HG03460 (cell line): Measurements from ENCODE around the gene FAM181A.
A peak's percentile ranks its signal among the peaks of the same experiment; 100 is the strongest.

ENCODE experiments used
- ATAC-seq: cut with Tn5 transposase; IDR thresholded peaks from one replicate; pipeline ENCODE4 v1.9.1; 2021; ENCODE audit not compliant: unreplicated experiment

Gene FAM181A

DNA sequence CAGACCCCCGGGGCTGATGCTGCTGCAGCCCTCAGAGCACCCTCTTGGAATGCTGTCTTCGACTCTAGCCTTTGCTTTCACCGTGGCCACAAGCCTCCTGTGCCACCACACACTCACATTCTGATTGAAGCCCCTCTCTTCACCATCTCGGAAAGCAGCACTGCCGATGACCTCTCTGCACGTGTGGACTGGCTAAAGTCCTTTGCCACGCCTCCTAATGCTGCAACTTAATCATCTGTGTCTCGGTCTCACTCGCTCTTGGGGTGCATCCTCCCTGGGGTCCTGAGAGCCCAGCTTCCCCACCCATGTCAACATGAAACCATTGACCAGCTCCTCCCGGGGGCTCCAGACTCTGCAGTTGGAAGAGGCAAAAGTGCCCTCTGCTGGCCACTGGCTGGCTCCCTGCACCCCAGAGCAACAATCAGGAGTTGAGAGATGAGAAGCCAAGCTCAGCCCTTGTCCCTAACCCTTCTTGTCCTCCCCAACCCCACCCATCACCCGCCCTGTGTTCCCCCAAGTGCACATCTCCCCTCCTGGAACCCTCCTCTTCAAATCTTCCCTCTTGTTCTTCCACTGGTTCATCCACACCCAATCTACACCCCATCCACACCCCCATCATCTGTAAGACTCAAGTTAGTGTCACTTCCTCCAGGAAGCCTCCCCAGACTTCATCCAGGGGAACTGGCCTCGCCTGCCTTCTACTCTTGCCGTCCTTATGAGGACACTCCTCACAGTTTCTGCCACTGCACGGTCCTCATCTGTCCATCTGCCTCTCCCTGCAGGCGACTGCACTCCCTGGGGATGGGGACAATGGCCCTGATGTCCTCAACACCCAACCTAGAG, 23.6 kb upstream of the FAM181A start:
- ATAC-seq = no peak

DNA sequence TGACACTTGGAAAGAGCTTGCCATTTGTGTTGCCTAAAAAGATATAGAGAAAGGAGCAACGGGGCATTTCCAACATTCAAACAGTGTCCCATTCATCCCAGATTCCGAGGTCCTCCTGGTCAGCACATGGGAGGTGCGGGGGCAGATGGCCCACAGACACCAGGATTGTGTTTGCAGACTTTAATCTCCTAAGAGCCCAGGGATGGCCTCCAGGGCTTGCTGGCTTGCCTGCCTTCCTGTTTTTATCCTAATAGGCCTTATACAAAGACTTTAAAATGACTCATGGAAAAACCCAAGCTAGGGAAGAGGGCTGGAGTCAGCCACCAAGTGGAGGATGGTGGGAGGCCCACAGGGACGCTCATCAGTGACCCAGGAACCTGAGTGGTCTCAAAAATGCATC, 21.5 kb upstream of the FAM181A start:
- ATAC-seq = no peak

DNA sequence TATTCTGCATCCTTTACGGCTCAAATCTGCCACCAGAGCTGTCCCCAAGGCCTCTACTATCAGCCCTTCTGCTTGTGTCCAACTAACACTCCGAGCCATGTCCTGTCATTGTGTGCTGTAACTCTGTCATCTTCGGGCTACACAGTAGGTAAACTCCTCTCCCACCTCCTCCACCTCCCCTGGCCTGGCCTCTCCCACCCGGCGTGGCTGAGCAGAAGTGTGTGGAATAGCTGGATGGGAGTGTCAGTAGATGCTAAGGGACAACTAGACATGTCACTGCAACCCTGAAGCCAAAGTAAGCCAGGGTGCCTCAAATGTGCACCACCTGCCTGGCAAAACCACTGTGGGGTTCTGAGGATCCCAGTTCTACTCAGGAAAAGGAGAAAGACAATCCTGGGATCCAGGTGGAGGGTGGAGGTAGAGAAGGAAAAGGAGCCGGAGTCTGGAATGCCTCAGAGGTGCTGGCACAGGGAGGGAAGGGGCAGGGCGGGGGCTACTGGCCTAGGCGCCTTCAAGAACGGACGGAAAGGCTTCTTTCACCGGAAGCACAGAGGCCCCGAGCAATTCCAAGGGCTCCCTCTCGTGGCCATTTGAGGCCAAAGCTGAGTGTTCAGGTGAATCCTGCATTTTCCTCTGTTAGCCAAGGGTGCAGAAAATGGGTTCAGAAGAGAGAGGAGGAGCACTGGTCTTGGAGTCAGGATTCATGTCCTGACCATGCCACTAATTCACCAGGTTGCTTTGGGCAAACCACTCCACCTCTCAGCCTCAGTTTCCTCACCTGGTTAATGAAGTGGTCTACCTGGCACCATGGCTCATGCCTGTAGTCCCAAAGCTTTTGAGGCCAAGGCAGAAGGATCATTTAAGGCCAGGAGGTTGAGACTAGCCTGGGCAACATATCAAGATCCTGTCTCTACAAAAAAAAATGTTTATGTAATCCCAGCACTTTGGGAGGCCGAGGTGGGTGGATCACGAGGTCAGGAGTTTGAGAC, 20.5 kb upstream of the FAM181A start:
- ATAC-seq = peak; percentile 77

DNA sequence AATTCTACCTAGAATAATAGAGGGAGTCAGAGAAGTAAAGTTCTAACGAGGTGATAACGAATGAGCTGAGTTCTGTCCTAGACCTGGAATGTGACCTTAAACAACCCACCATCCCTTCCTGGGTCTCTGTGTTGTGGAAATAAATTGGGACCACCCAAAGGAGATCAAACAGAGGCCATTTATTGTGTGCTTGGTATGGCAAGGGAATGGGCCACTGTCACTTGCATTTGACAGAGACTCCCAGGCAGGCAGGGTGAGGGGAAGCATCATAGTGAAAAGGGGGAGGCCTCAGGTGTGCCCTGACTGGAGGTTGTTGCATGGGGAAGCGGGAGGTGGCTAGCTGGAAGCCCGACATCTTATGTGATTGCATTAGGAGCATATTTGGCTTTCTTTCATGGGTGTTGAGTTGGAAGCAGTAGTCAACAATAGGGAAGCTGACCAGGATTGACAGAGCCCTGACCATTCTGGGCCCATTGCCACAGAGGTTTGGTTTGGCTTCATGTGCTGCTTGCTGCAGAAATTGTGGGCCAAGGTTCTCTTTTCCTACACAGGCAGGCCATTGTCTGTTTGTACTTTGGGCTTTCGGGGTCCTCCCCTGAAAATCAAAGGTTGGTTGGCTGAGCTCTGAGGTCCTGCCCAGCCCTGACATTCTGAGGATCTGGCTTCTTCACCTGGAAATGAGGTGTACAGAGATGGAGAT, 17.6 kb upstream of the FAM181A start:
- ATAC-seq = no peak

DNA sequence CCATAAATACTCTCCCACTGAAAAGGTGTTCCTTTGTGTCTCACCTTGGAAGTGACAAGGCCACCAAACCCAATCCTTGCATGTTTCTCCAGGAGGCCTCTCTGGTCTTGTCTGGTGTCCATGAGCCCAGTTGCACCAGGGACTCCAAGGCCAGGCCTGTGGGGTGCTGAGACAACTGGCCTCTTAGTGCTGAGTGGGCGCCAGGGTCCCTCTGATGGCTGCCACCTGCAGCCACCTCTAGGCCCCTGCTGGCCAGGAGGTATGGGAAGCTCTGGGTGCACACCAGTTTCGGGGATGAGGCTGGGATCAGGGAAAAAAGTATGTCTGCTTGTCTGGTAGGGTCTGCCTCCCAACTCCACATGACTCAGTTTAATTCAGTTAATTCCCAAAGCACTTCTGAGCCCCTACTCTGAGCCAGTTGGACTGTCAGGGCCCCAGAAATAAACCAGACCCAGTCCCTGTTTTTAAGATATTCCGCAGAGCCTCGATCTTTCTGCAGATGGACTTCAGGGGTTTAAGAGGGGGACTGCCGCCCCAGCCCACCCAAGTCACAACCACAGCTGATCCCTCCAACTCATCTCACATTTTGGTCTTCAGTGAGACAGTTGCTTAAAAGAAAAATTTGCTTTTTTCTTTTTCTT, 15.0 kb upstream of the FAM181A start:
- ATAC-seq = no peak

DNA sequence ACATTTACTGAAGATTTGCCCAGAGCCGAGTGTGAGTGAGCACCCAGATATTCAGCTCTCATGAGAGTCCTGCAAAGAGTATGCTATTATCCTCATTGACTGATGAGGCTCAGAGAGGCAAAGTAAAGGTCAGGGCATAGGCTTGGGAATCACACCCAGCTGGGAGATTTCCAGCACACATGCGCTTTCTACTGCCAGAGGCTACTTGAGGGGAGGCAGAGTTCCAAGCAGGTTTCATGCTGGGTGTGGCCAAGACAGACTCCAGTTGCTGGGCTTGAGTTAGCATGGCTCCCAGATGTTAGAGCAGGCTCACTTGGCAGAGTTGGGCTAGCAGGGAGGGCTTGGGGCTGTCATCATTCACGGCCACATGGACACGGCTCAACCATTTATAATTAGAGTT, 14.4 kb upstream of the FAM181A start:
- ATAC-seq = no peak

DNA sequence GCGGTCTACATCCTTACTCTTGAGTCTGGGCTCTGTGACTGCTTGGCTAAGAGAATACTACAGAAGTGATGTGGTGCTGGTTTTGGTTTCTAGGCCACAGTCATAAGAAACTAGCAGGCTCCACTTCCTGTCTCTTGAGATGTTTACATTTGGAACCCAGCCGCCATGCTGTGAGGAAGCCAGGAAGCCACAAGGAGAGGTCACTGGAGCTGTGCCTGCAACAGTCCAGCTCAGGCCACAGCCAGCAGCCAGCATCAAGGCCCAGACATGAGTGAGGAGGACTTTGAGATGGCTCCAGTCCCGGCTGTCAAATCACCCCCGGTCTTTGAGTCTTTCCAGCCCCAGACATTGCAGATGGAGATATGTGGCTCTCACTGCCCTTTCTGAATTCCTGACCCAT, 12.9 kb upstream of the FAM181A start:
- ATAC-seq = no peak

DNA sequence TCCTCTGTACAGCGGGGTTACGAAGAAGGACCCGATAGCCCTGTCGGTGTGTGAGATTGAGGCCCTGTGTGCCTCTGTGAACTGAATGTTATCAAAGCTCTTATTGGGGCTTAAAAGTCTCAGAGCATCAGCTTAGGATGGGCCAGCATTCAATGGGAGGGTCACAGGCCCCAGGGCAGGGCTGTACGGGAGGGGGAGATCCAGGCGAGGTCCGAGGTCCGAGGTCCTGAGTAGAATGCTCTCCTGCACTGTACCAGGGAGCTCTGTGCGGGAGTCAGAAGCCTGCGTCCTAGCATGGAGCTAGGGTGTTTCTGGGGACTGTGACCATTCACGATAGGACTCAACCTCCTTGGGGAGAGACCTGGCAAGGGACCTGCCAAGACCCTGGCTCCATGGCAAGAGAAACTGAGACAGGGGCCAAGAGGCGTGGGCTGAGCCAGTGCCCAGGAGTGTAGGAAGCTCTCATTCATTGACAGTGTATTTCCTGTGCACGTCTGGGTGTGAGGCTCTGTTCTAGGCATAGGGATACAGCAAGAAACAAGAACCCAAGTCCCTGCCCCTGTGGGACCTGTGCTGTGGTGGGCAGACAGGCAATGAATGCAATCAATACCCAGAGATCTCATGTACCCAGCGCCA, 12.0 kb upstream of the FAM181A start:
- no peak for ATAC-seq

DNA sequence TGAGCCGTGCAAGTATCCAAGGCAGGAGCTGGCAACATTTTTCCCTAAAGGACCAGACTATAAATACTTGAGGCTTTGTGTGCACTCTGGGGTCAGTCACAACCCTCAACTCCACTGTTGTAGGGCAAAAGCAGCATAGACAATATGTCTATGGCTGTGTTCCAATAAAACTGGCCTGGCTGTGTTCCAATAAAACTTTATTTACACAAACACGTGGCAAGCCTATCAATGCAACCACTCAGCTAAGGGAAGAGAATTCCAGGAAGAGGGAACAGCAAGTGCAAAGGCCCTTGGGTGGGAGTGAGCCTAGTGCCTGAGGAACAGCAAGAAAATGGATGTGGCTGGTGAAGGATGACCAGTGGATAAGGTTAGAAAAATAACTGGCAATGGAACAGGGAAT, 11.3 kb upstream of the FAM181A start:
- ATAC-seq = no peak

DNA sequence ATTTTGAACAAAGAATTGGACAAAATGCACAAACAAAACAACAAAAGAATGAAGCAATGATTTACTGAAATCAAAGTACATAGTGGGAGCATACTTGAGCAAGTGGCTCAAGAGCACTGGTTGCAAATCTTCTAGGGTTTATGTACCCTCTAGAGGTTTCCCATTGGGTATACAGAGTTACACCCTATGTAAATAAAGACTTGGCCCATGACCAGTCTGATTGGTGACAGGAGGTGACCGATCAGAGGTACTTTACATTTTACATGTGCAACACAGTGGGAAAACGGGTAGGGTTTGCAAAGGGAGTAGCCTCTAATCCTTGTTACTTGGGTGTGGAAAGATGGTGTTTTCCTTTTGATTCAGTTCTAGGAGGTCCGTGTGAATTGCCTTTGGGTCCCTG, 10.6 kb upstream of the FAM181A start:
- ATAC-seq = no peak

DNA sequence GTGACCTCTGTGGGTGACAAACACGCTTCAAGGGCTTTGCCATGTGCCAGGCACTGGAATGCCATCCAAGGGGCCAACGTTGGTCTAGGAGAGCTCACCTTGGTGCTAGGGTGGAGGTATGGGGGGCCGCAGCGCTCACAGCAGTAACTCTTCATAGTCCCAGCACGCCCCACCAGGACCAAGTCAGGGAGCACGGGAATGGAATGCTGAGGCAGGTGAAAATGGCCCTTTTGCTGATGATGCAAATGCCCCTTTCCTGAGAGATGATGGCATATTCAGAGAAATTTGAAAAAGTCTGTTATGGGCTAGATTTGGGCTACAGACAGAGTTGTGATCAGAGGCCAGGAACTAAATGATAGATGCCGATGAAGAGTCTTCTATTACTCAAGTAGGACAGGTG, 10.0 kb upstream of the FAM181A start:
- ATAC-seq = no peak

DNA sequence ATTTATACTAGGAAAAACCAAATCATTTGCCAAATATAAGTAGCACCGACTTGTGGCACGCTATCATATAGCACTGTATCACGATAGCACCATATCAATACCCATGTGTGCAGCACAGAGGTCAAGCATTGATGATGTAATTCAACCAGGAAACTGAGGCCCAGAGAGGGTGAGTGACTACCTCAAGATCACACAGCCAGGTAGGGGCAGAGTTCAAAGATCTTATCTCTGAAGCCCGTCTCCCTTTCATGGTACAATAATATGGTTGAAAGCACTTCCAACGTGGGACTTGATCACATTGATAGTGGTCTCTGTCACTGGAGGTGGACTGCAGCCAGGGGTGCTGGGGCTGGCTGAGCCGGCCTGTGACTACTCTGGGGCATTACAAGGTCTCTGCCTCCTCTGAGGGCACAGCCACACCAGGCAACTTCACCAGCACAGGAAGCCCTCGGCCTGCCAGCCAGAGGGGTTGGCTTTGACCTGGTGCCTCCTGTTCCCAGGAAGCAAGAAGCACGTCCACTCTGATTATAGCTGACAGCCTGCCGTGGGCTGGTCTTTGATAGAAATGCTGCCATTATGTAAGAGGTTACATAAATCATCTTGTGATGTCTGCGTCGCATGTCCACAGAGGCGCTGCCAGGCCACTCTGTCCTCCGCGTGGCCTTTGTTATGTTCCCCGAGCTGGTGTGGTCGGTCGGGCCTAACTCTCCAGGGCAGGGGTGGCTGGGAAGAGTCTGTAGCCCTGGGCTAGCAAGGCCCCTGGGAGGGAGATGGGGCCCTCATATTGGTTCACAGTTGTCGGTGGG, 5.9 kb upstream of the FAM181A start:
- ATAC-seq = no peak

DNA sequence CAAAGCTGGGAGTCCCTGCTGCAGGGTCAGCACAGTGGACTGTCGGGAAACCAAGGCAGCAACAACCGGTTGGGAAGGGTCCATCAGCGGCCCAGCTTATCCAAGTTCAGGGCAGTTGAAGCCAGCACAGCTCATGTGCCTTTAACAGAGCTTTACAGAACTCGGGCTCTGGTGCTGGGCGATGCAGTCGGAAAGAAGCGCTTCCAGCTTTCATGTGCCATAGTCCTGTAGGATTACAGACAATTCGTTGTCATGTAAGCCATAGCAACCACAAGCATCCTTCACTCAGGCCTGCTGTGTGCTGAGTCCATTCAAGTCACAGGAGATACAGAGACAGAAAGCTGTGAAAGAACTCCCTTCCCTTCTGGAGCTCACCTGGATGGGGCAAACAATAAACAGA, 3.5 kb upstream of the FAM181A start:
- no peak for ATAC-seq

DNA sequence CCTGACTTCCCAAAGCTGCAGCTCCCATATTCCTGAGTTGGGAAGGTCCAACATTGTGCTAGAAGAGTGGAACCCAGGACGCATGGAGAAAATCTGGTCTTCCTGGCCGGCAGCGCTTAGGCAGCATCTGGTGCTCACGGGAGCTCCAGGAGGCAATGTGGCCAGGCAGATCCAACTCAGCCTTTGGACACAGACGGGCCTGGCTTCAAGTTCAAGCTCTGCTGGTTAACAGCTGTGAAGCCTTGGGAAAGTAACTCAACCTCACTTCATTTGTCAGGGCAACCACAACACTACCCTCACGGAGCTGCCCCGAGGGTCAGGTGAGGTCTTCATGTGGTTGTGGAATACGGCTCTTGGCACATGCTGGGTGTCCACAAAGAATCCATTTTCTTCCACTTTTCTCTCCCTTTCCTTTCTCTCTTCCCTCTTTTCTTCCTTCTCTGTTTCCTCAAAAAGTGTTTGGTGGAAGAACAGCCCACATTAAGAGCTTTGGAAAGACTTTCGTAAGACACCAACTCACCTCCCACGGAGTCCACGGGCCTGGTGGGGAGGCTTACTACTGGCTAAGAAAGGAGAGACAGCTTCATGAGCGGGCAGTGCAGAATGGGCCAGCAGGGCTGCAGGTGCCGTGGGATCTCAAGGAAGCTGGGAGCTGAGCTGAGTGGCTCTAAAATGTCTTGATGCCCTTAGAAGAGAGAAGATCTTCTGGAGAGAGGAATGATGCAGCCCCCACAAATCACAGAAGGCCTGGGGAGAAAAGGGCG, 2.4 kb upstream of the FAM181A start:
- ATAC-seq = no peak

DNA sequence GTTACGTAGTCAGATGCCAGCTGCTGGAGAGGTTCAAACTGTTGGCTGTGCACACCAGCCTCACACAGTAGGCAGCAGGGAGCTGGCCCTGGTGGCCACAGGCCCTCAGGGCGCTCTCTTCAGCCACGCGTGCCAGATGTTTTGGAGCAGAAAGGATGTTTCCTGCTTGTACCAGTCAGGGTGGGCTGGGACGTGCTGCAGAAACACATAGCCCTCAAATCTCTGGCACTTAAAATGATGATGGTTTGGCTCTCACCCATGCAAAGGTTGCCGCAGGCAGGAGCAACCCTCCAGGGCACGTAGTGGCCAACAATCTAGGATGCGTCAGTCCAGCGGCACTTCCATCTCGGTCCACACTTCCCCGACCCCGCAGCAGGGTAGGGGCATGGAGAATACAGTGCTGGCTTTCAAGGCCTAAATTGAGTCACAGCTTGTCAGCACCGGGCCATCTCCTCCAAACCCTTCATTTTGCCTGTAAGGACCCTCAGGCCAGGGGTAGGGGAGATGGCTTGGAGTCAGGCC, 1.7 kb upstream of the FAM181A start:
- no peak for ATAC-seq

DNA sequence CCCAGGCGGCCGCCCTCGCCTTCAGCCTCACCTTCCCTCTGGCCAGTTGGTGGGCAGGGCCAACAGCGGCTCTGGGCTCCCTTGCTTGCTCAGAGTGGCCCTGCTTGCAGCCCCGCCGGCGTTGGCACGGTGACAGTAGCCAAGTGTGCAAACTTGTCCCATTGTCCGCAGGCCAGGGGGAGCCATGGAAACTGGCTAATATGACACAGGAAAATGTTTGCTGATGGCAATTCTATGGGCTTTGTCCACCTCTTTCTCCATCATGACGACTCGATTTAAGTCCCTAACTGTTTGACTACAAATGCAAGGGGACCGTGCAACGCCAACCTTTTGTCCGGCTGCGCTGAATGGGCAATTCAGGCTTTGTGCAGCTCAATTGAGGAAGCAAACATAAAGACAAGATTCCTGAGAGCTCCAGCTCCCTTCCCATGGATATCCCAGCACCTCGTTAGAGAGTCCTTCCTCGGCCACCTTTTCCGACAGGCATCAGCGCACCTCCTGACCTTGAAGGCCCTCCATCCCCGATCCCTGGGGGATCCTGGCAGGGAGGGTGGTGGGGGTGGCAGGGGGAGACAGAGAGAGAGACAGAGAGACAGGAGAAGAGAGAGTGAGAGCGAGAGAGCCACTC, 785 bp upstream of the FAM181A start:
- no peak for ATAC-seq

DNA sequence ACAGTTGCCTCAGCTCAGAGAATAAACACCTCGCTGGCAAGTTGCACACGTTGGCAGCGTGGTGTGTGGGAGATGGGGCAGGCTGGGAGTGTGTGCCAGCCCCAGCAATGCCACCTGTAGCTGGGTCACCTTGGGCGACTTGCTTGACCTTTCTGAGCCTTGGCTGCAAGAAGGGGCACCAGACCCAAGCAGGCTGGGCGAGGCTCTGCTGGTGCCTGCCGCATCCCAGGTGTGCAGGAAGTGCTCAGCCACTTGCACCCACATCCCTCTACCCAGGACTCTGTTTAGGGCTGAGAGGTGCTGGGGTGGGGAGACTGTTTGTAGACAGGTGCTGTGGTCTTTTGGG, 629 bp downstream of the FAM181A start:
- ATAC-seq = no peak
